ENCODE results near the gene ATP6V1B1.

The ATP6V1B1 gene

DNA sequence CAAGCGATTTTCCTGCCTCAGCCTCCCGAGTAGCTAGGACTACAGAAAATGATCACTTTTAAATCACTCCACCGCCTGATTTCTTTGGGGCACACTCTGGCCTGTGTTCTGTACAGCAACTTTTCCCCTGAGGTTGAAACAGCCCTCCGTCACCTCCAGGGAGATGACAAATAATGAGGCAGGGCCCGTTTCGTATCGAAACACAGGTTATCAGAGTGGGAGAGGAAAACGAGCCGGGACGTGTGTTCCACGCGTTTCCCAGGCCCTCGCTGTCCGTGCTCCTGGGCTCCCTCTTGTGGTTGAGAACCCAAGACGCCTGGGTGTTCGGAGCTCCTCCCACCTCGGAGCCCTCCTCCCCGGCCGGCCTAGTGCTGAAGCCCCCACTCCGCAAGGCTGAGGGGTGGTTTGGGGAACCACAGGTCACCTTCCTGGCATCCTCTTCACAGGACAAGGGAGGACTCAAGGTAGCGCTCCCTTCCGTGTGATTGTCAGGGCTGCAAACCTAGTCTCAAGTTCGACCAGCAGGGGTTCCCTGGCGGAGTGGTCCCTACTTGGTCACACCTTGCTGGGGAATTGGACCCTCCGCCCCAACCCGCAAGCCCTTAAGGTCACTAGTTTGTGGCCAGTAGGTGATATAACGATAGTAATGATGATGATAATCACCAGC, 12.8 kb downstream of the ATP6V1B1 start:
- peak; percentile 63 for DNase-seq

DNA sequence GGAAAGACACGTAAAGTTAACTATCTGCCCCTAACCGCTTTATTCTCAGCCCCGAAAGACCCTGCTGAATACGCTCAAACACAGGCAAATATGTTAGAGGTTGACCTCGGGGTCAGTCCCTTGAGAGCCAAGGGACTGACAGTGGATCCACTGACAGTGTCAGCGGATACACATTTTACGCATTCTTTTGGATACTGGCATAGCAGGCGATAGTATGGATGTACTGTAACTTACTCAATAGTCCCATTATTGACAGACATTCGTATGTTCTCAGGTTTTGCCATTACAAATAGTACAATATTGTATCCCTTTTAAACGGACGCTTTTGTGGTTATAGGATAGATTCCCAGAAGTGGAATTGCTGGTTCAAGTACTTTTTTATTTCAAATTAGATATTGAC, 13.4 kb downstream of the ATP6V1B1 start:
- no peak for DNase-seq

DNA sequence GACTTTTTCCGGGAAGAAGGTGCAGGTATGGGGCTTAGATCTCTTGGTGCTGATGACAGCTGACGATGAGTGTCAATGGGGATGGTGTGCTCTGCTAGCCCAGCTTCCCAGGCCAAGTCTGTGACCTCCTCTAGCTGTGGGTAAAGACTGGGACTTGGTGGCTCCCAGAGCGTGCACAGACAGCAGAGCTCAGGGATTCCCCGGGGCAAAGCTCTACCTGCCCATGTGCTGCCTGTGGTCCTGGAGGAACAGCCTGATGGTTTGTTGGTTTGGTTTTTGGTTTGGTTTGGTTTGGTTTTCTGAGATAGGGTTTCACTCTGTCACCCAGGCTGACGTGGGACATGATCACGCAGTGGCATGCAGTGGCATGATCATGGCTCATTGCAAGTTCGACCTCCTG, 19.2 kb downstream of the ATP6V1B1 start:
- DNase-seq = no peak

DNA sequence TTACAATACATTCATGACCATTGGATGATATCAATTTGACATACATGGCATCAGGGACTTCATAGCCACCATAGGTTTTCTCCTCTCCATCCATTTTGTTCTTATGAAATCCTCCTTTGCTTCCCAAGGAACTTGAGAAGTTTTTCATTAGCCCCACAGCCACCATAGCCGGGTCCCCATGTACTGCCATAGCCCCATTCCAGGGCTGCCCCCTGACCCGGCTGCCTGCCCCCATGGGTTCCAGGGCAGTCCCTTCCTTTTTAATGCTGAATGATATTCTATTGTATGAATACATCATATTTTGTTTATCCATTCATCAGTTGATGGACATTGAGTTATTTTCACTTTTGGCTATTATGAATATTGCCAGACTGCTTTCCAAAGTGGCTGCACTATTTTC, 20.4 kb downstream of the ATP6V1B1 start:
- no peak for DNase-seq

DNA sequence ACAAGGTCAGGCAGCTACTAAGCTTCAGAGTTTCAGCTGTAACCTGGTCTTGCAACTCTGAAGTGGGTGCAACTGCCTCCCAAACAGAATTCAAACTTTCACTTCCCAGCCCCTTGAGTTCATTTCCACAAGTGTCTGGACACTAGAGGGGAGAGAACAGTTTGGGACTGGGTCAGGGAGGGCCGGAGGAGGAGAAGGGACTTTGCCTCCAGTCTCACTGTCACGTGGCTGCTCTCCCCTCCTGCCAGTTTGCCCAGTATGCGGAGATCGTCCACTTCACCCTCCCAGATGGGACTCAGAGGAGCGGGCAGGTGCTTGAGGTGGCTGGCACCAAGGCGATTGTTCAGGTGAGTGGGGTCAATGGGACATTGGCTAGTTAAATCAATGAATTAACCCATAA, 22.1 kb downstream of the ATP6V1B1 start:
- DNase-seq = no peak

DNA sequence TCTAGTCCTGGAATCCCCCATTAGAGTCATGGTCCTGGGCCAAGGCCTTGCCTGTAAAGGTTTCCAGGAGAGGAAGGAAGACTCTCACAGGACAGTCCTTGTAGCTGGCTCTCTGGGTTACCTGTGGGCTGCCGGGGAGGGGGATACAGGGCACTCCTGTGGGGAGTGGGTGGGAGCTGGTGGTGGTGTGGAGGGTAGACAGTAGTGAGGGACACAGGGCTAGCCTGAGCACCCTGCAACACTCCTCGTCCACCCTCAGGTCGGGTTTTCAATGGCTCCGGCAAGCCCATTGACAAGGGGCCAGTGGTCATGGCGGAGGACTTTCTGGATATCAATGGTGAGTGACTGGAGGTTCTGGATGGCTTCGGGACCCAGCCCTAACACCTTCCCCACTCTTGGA, 23.1 kb downstream of the ATP6V1B1 start:
- DNase-seq = no peak

DNA sequence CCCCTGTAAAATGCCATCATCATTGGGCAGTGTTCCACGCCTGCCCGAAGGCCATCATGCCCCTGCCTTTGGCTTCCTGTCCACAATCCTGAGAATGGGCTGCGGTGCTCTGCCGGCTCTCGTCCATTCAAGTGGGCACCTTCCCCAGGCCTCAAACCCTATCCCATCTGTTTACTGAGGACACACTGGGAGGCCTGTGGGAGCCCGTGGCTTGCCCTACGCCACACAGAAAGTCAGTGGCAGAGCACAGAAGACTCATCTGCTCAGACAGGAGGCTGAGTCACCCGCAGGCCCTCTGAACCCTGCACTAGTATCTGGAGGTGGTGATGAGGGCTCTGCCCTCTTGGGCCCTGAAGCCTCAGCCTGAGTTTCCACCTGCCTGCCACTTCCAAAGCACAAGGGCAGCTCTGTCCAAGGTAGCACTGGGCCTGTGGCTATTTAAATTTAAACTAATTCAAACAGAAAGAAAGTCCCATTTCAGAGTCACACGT, 23.6 kb downstream of the ATP6V1B1 start:
- no peak for DNase-seq

DNA sequence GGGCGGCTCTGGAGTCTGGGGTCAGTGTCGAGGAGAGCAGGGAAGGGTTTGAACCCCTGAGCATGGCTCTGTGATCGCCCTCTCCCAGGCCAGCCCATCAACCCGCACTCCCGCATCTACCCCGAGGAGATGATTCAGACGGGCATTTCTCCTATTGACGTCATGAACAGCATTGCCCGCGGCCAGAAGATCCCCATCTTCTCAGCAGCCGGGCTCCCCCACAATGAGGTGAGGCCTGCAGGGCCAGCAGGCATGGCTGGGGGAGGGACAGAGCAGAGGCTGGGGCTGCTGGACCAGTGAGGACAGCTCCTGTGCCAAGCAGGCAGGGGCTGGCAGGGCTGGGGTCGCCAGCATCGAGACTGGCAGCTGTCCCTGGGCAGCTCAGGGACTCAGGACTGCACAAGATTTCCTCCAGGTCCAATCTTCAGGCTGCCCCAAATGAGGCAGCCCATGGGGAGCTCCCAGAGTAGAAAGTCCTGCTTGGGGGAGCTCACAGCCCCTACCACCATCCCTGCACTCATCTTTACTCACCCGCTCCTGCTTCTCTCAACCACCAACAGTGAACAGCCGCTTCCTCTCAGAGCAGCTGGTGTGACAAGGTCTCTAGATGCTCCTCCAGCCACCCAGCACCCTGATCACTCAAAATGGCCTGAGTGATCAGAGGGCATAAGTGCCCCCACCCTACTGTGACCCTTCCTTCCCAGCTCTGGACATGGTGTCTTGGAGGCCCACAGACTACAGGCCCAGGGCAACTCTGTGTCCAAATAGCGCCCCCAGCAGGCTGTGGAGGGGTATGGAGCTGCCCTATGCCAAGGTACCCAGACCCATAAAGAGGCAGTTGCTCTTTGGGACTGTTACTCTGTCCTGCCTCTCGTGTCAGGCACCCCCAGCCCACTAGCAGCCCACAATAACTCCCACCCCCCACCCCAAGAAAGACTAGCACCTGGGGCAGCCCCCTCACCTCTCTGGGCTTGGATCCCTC, 24.4 kb downstream of the ATP6V1B1 start:
- no peak for DNase-seq

DNA sequence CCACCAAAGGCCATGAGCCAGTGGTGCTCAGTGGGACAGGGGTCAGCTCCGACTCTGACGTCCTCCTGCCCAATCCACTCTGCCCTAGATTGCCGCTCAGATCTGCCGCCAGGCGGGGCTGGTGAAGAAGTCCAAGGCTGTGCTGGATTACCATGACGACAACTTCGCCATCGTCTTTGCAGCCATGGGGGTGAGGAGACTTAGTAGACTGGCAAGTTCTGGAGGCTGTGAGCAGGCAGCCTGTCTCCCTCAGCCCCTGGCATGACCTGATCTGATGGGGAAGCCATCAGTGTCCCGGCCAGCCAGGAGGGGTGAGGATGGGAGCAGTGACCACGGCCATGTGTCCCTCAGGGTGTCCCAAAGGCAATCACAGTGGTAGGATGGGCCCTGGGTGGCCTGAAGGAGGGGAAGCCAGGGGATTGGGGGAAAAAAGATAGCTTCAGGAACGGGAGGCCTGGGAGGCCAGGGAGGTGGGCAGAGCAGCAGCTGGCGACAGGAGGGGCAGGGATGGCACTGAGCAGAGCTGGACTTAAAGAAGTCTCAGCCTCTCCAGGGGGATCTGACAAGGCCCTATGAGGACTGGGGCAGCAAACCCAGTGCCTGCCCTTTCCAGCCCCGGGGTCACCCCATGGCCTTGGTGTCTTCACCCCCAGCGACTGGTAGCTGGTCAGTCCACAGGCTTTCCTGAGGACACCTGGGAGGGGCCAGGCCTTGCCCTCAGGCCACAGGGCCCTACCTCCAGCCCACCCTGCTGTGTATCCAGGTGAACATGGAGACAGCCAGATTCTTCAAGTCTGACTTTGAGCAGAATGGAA, 25.3 kb downstream of the ATP6V1B1 start:
- no peak for DNase-seq

DNA sequence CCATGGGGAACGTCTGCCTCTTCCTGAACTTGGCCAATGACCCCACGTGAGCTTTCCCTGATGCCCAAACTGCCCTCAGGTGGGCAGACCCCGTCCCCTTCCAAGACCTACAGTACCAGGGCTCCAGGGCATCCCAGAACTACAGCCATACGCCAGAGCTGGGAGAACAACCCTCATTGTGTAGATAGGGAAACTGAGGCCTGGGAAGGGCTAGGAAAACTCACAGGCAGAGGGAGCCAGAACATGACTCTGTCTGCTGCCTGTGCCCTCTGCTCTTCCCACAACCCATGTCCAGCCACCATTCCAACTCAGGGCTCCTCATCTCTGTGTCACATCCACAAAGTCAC, 25.9 kb downstream of the ATP6V1B1 start:
- no peak for DNase-seq

DNA sequence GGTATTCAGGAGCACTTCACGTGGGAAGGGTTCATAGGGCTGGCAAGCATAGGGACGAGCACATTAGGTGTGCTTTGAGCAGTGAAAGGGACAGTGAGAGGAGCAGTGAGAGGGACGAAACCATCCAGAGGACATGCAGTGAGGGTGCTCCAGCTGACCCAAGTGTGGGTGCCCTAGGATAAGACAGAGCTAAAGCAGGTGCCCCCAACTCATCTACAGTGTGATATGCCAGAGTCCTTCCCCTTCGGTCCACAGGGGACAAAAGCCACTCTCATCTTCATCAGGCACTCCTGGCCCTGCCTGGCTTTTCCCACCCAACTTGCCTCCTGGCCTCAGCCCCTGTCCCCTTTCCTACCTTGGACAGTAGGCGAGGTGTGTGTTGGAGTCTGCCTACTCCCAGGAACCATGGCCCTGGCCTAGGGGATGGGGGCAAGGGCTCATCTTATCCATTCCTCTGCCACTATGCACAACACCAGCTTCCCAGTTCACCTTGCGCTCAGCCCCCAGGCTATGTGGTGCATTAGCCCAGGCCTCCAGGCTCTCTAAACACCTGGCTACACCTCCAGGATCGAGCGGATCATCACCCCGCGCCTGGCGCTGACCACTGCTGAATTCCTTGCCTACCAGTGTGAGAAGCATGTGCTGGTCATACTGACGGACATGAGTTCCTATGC, 26.6 kb downstream of the ATP6V1B1 start:
- DNase-seq = no peak

DNA sequence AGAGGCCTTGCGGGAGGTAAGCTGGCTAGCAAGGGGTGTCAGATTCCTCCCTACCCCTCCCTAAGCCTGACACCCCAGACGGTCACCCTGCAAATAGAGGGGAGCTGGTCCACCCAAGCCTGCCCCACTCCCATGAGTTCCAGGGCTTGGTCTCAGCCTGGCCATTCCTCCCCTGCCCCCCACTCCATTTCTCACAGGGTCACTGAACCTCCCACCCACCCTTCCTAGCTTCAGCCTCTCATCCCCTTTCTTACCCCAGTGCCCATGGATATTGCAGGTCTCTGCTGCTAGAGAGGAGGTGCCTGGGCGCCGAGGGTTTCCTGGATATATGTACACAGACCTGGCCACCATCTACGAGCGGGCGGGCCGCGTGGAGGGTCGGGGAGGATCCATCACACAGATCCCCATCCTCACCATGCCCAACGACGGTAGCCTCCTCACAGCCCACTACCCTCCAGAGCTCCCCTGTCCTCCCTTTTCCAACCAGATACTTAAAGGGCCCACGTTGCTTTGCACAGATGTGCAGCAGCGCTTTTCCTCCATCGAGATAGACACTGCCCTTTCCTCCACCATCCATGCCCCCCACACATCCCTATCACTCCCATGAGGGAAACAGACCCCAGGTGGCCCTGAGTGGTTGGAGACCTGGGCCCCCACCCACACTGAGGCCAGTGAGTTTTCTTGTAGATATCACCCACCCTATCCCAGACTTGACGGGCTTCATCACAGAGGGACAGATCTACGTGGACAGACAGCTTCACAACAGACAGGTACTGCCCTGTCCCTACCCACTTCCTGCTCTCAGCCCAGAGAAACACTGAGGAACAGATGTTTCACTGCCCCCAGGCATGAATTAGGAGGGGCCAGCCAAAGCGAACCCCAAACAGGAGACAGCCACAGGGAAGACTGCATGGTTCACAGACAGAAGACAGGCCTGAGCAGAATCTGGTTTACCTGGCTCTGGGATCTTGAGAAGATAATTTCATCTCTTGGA, 27.5 kb downstream of the ATP6V1B1 start:
- DNase-seq = no peak

DNA sequence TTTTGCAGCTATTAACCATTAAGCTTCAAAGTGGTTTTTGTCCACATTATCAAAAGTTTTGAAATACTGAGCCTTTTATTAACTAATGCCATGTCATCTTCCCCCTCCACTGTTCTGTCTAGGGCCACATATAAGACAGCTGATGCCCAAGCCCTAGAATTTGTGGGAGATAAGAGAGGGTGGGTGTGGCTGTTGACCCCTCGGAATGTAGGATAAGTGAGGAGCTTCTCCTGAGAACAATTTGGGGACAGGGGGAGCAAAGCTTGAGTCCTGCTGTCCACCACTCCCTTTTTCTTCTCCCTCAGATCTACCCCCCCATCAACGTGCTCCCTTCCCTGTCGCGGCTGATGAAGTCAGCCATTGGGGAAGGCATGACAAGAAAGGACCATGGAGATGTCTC, 28.4 kb downstream of the ATP6V1B1 start:
- no peak for DNase-seq

DNA sequence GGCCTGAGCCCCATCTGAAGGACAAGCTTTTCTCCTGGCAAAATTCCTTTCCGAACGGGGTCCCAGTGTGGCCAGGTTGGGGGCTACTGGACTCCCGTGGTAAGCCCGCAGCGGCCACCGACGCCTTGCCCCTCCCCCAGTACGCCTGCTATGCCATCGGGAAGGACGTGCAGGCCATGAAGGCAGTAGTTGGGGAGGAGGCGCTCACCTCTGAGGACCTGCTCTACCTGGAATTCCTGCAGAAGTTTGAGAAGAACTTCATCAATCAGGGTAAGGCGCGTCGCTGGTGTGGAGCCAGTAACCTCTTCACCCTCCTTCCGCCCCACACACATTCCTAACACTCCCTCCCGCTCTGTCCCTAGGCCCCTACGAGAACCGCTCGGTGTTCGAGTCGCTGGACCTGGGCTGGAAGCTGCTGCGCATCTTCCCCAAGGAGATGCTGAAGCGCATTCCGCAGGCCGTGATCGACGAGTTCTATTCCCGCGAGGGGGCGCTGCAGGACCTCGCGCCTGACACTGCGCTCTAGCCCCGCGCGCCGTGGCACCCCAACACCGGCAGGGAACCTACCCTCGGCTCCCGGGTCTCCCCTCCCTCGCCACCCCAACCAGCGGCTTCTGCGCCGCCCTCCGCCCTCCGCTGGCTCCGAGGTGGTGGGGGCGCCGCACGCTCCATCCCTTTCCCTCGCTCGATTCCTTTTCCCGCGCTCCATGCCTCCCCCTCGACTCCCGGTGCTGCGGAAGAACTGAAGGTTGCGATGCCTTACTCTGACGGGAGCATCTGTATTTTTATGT, 29.1 kb downstream of the ATP6V1B1 start:
- DNase-seq = peak; percentile 73

DNA sequence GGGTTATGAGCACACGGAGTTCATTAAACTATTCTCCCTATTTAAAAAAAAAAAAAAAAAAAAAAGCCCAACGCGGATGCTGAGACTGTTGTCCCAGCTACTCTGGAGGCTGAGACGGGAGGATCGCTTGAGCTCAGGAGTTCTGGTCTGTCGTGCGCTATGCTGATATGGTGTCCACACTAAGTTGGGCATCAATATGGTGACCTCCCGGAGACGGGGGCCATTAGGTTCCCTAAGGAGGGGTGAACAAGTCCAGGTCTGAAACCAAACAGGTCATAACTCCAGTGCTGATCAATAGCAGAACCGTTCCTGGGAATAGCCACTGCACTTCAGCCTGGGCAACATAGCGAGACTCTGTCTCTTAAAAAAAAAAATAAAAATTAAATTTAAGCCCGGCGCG, 29.8 kb downstream of the ATP6V1B1 start:
- DNase-seq = no peak

DNA sequence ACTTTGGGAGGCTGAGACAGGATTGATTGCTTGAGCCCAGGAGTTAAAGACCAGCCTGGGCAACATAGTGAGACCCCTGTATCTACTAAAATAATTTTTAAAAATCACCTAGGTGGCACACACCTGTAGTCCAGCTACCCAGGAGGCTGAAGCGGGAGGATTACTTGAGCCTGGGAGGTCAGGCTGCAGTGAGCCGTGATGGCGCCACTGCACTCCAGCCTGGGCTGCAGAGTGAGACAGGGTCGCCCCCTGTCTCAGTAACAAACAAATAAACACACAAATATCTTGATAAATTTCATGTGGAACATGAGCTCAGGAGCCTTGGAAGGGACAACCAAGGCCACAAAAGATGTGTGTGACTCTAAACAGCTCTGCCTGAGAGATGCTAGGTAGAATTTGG, 31.0 kb downstream of the ATP6V1B1 start:
- no peak for DNase-seq

DNA sequence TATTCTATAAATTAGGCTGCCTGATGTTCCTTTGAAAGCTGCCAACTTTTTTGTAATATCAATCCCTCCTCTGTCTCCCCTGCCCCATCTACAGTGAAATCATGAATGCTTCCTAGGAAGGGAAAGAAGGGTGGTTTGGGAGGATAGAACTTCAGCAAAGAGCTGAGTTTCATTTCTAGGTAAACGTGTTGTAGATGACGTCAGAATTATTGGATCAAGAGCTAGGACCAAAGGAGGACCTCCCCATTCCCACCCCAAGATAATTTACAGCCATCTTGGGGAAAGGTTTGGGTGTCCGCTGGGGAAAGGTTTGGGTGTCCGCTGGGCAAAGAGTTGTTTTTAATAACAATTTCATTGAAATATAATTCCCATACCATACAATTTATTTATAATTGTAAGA, 31.5 kb downstream of the ATP6V1B1 start:
- no peak for DNase-seq

DNA sequence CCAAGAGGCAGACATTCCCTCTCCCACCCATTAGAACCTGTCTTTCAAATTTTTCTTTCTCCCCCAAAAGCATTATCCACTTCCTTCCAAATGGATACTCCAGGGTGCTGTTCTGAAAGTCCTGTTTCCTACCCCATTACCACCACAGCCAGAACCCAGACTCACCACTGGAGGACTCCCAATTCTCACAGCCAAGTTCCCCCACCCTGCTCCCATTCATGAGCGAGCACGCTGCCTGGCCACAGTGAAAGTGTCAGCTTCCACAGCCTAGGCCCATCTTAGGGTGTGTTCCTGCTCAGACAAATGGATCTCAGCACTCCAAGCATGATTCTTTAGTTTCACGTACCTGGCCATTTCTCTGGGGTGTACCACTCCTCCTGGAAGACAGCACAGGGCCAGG, 38.9 kb downstream of the ATP6V1B1 start:
- no peak for DNase-seq

DNA sequence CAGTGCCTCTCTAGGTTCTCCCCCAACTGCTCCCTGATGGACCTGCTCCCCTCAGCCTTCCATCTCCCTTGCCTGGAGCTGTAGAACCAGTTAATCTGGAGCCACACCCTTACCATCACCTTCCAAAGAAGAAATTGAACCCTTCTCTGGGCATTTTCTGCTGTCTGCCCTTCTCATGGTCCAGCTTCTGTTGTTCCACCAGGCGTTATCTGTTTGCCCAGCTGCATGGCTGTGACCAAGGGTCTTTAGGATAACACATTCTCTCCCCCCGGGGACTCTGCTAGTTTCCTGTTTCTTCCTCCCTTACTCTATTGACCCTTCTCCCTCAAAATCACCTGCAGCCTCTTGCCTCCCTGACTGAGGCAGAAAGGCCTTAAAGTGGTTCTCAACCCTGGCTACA, 39.5 kb downstream of the ATP6V1B1 start:
- no peak for DNase-seq

DNA sequence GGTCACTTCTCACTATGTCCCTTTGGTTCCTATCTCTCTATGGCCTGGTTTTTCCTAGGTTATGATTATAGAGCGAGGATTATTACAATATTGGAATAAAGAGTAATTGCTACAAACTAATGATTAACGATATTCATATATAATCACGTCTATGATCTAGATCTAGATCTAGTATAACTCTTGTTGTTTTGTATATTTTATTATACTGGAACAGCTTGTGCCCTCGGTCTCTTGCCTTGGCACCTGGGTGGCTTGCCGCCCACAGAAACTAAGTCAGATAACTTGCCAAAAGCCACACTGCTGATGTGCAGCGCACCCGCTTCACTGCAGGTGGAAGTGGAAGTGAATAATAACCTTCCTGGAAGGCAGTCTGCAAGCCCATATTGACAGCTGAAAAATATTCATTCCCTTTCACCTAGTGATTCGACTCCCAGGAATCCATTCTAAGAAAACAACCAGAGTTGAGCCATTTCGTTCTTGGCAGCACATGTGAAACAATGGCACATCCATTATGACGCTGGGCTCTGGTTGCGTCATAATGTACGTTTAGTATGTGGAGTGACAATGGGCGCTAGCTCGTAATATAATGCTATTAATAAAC, 42.0 kb downstream of the ATP6V1B1 start:
- no peak for DNase-seq

All from midbrain (tissue), 1 donor.